HUES64 (cell line): Measurements from ENCODE around the gene E2F8.

Source experiments
- H3K27ac ChIP-seq: 2 replicates; pipeline ENCODE4 v1.7.0; 2013; ENCODE audit warnings: low read depth, low read length, inconsistent platforms
- H3K27me3 ChIP-seq: 2 replicates; pipeline ENCODE4 v1.6.1; 2013; ENCODE audit warnings: mild to moderate bottlenecking, low read length; ENCODE audit not compliant: insufficient read depth
- H3K36me3 ChIP-seq: 2 replicates; pipeline ENCODE4 v1.6.1; 2013; ENCODE audit warnings: mild to moderate bottlenecking, low read length; ENCODE audit not compliant: insufficient read depth
- H3K4me1 ChIP-seq: 2 replicates; pipeline ENCODE4 v1.6.1; 2013; ENCODE audit warnings: mild to moderate bottlenecking, low read length, moderate library complexity; ENCODE audit not compliant: insufficient read depth
- H3K4me3 ChIP-seq: 2 replicates; pipeline ENCODE4 v1.5.1; 2013; ENCODE audit warnings: mild to moderate bottlenecking, low read length, moderate library complexity
- H3K9ac ChIP-seq: 2 replicates; pipeline ENCODE4 v1.6.1; 2013; ENCODE audit warnings: mild to moderate bottlenecking, low read depth, low read length
- H3K9me3 ChIP-seq: 2 replicates; pipeline ENCODE4 v1.6.1; 2013; ENCODE audit warnings: low read depth, low read length; ENCODE audit not compliant: insufficient read depth
- WGBS: fragments of 150-250, 120-280 bp; methylation state at CpG from one replicate; pipeline ENCODE4 v1.1.7; 2013; ENCODE audit warnings: missing lambda C conversion rate; 5-methylcytosine and 5-hydroxymethylcytosine counted together

Gene E2F8

GRCh38 chr11:19196432-19196831, 44.3 kb downstream of the E2F8 start:
- H3K4me1 ChIP-seq, result no peaks in the 10 kb centered on the region
- H3K27ac ChIP-seq, result no peak overlapping the region
- no peaks in the 10 kb centered on the region for H3K27me3 ChIP-seq
- H3K9me3 ChIP-seq, result 0 out of 2 replicates have a peak, but pooled peaks cover 3% of the 10 kb centered on the region
- no peaks in the 10 kb centered on the region for H3K36me3 ChIP-seq
- no peak overlapping the region for H3K4me3 ChIP-seq
- H3K9ac ChIP-seq, result no peak overlapping the region
- WGBS, result 90% methylated on average over 6 of the region's 6 CpGs

GRCh38 chr11:19194620-19195308, 46.0 kb downstream of the E2F8 start:
- Histone ChIP-seq H3K4me3 (no peak overlapping the region), H3K27me3 (no peaks in the 10 kb centered on the region), H3K9me3 (no peaks in the 10 kb centered on the region), H3K9ac (no peak overlapping the region), H3K27ac (no peak overlapping the region), H3K36me3 (no peaks in the 10 kb centered on the region), H3K4me1 (no peaks in the 10 kb centered on the region)
- WGBS, result 97% methylated on average over 2 of the region's 4 CpGs

GRCh38 chr11:19193916-19194315, 46.8 kb downstream of the E2F8 start:
- Histone ChIP-seq H3K4me1 (no peaks in the 10 kb centered on the region), H3K27me3 (no peaks in the 10 kb centered on the region), H3K27ac (no peak overlapping the region), H3K9me3 (no peaks in the 10 kb centered on the region), H3K4me3 (no peak overlapping the region), H3K9ac (no peak overlapping the region), H3K36me3 (no peaks in the 10 kb centered on the region)
- 98% methylated on average over 2 of the region's 2 CpGs for WGBS

GRCh38 chr11:19191530-19192169, 49.1 kb downstream of the E2F8 start:
- H3K27me3 ChIP-seq, result no peaks in the 10 kb centered on the region
- H3K36me3 ChIP-seq, result no peaks in the 10 kb centered on the region
- no peak overlapping the region for H3K9ac ChIP-seq
- H3K4me1 ChIP-seq, result no peaks in the 10 kb centered on the region
- WGBS, result 89% methylated on average over 7 of the region's 7 CpGs
- no peak overlapping the region for H3K4me3 ChIP-seq
- H3K9me3 ChIP-seq, result no peaks in the 10 kb centered on the region
- H3K27ac ChIP-seq, result no peak overlapping the region

GRCh38 chr11:19187833-19188258, 52.9 kb downstream of the E2F8 start:
- Histone ChIP-seq H3K27ac (no peak overlapping the region), H3K4me3 (no peak overlapping the region), H3K36me3 (no peaks in the 10 kb centered on the region), H3K9me3 (no peaks in the 10 kb centered on the region), H3K4me1 (no peaks in the 10 kb centered on the region), H3K9ac (no peak overlapping the region), H3K27me3 (no peaks in the 10 kb centered on the region)
- WGBS, result 93% methylated on average over 9 of the region's 9 CpGs

- Histone ChIP-seq H3K27ac (0 out of 2 replicates have a peak overlapping the region, but pooled peaks have one; percentile 2), H3K4me1 (no peaks in the 10 kb centered on the region), H3K36me3 (no peaks in the 10 kb centered on the region), H3K9ac (no peak overlapping the region), H3K27me3 (no peaks in the 10 kb centered on the region), H3K4me3 (no peak overlapping the region), H3K9me3 (no peaks in the 10 kb centered on the region)
- WGBS, result 67% methylated on average over 5 of the region's 5 CpGs
These were observed 53.5 kb downstream of the E2F8 start for GRCh38 chr11:19187114-19187832.

GRCh38 chr11:19185516-19186052, 55.2 kb downstream of the E2F8 start:
- Histone ChIP-seq H3K36me3 (no peaks in the 10 kb centered on the region), H3K27me3 (no peaks in the 10 kb centered on the region), H3K4me3 (no peak overlapping the region), H3K27ac (no peak overlapping the region), H3K9me3 (no peaks in the 10 kb centered on the region), H3K9ac (no peak overlapping the region), H3K4me1 (no peaks in the 10 kb centered on the region)
- WGBS, result 76% methylated on average over 6 of the region's 6 CpGs

GRCh38 chr11:19185036-19185435, 55.7 kb downstream of the E2F8 start:
- Histone ChIP-seq H3K9me3 (no peaks in the 10 kb centered on the region), H3K9ac (no peak overlapping the region), H3K27me3 (no peaks in the 10 kb centered on the region), H3K36me3 (no peaks in the 10 kb centered on the region), H3K4me1 (no peaks in the 10 kb centered on the region), H3K4me3 (no peak overlapping the region), H3K27ac (no peak overlapping the region)
- WGBS, result 82% methylated on average over 2 of the region's 2 CpGs

GRCh38 chr11:19183646-19184045, 57.1 kb downstream of the E2F8 start:
- Histone ChIP-seq H3K27me3 (no peaks in the 10 kb centered on the region), H3K4me1 (no peaks in the 10 kb centered on the region), H3K36me3 (no peaks in the 10 kb centered on the region), H3K9ac (no peak overlapping the region), H3K9me3 (no peaks in the 10 kb centered on the region), H3K27ac (no peak overlapping the region), H3K4me3 (no peak overlapping the region)
- WGBS, result 98% methylated on average over 7 of the region's 7 CpGs

- Histone ChIP-seq H3K4me3 (no peak overlapping the region), H3K9ac (no peak overlapping the region), H3K27me3 (no peaks in the 10 kb centered on the region), H3K9me3 (no peaks in the 10 kb centered on the region), H3K36me3 (peaks cover 7% of the 10 kb centered on the region), H3K27ac (no peak overlapping the region), H3K4me1 (no peaks in the 10 kb centered on the region)
- WGBS, result 97% methylated on average over 5 of the region's 5 CpGs
These were observed 59.0 kb downstream of the E2F8 start for GRCh38 chr11:19181531-19182261.
